Measurements from ENCODE around the gene KCNQ5.

KCNQ5 gene

DNA sequence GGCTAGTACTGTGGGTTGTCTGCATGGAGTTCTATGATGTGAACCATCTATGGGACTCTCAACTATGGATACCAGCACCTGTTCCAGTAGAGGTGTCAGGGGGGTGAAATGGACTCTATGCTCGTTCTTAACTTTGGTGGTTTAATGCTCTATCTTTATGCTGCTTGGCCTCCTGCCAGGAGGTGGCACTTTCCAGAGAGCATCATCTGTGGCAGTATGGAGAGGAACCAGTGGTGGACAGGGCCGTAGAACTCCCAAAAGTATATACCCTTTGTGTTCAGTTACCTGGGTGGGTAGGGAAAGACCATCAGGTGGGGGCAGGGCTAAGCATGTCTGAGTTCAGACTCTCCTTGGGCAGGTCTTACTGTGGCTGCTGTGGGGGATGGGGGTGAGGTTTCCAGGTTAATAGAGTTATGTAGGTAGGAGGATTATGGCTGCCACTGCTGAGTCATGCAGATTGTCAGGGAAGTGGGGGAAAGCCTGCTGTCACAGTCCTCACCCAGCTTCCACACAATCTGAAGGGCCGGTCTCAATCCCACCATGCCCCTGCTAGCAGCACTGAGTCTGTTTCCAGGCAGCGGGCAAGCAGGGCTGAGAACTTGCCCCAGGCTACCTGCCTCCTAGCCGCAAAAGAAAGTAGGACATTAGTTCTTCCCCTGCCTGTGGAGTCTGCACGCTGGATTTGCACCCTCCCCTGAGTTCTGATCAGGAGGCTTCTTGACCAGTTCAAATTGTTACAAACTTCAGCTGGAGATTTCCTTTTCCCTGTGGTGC, 284.0 kb downstream of the KCNQ5 start:
- Histone ChIP-seq H3K27ac (no peak overlapping the region), H3K4me1 (no peaks in the 10 kb centered on the region), H3K36me3 (no peaks in the 10 kb centered on the region), H3K9me3 (no peaks in the 10 kb centered on the region), H3K4me3 (no peak overlapping the region), H3K27me3 (no peaks in the 10 kb centered on the region)
- no peak for DNase-seq
- TF ChIP-seq, protein P1, sequence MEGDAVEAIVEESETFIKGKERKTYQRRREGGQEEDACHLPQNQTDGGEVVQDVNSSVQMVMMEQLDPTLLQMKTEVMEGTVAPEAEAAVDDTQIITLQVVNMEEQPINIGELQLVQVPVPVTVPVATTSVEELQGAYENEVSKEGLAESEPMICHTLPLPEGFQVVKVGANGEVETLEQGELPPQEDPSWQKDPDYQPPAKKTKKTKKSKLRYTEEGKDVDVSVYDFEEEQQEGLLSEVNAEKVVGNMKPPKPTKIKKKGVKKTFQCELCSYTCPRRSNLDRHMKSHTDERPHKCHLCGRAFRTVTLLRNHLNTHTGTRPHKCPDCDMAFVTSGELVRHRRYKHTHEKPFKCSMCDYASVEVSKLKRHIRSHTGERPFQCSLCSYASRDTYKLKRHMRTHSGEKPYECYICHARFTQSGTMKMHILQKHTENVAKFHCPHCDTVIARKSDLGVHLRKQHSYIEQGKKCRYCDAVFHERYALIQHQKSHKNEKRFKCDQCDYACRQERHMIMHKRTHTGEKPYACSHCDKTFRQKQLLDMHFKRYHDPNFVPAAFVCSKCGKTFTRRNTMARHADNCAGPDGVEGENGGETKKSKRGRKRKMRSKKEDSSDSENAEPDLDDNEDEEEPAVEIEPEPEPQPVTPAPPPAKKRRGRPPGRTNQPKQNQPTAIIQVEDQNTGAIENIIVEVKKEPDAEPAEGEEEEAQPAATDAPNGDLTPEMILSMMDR (IDR thresholded peaks at IDR 0.05): no peak
- intact Hi-C loops (cut with DNase I; ENCODE audit: low total_unique reads): no loop called here

DNA sequence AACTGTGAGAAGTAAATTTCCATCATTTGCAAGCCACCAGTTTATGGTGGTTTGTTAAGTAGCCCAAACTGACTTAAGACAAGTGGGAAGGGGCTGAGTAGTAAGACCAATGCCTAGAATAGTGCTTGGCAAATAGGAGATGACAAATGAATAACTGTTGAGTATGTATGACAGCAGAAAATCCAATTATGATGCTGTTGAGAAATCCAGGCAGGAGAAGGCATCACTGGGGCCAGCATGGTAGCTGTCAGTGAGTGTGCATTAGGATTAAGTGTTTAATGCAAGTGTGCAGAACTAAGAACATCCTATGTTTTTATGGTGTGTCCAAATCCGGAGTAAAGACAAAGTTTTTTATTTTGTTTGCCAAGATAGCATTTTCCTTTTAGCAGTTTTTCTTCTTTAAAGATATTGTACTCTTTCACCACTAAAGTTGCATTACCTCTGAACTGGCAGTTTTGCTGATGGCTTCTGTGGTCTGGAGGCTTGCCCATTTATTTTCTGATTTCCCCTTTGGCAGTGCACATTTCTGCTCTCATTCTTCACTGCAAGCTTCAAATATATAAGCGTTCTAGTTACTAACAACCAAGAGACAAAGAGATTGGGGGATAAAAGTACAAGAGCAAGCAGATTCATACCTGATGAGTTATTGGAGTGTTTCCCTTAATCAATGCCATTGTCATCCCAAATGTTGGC, 289.7 kb downstream of the KCNQ5 start:
- TF ChIP-seq, protein P1 (IDR thresholded peaks at IDR 0.05): no peak
- H3K27me3 ChIP-seq: no peaks in the 10 kb centered on the region
- no peak overlapping the region for H3K4me3 ChIP-seq
- no peak for DNase-seq
- H3K27ac ChIP-seq: no peak overlapping the region
- H3K36me3 ChIP-seq: no peaks in the 10 kb centered on the region
- H3K4me1 ChIP-seq: peaks cover 0 to 22% (median 0%) of the 10 kb centered on the region in 4 donors
- H3K9me3 ChIP-seq: no peaks in the 10 kb centered on the region
- intact Hi-C loops (cut with DNase I; ENCODE audit: low total_unique reads): no loop called here

DNA sequence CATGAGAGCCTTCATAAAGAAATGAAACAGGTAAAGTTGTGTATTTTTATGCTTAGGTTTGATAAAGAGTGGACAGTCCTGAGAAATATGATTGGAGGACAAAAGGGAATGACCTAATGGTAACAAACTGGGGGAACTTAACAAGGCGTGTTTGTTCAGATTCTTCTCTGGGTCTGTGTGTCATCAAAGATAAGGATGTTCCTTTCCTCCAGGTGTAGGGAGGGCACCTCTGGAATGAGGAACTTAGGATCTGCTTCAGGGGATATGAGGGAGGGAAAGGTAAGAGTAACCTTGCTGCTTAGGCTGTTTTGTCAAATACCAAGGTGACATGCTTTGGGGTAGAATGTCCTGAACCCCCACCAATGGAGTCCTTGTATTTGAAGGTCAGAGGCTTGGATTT, 291.9 kb downstream of the KCNQ5 start:
- Histone ChIP-seq H3K4me1 (peaks cover 0 to 22% (median 0%) of the 10 kb centered on the region in 4 donors), H3K27ac (no peak overlapping the region), H3K9me3 (no peaks in the 10 kb centered on the region), H3K4me3 (no peak overlapping the region), H3K27me3 (no peaks in the 10 kb centered on the region), H3K36me3 (no peaks in the 10 kb centered on the region)
- DNase-seq: no peak
- intact Hi-C loops (cut with DNase I; ENCODE audit: low total_unique reads): no loop called here
- TF ChIP-seq, protein P1 (IDR thresholded peaks at IDR 0.05): no peak

DNA sequence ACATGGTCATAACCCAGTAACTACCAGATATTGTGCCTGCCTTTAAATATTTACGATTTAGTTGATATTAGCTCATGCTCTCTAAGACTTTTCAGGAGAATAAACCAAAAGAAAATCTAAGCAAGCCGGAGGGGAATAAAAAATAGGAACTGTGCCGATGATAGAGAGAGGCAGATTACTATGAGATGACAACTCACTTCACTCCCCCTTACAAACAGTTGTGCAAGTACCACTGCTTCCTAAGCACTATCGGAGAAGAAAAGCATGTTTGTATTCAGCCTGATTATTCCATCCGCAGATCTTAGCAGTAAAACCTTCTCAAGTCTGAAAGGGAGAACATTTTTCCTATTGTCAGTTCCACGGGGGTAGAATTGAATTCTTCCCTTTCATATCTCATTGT, 294.4 kb downstream of the KCNQ5 start:
- H3K27ac ChIP-seq: no peak overlapping the region
- H3K36me3 ChIP-seq: no peaks in the 10 kb centered on the region
- no peak for DNase-seq
- intact Hi-C loops (cut with DNase I; ENCODE audit: low total_unique reads): no loop called here
- TF ChIP-seq, protein P1 (IDR thresholded peaks at IDR 0.05): no peak
- H3K4me3 ChIP-seq: no peak overlapping the region
- H3K27me3 ChIP-seq: no peaks in the 10 kb centered on the region
- H3K9me3 ChIP-seq: no peaks in the 10 kb centered on the region
- H3K4me1 ChIP-seq: peaks cover 0 to 22% (median 0%) of the 10 kb centered on the region in 4 donors

DNA sequence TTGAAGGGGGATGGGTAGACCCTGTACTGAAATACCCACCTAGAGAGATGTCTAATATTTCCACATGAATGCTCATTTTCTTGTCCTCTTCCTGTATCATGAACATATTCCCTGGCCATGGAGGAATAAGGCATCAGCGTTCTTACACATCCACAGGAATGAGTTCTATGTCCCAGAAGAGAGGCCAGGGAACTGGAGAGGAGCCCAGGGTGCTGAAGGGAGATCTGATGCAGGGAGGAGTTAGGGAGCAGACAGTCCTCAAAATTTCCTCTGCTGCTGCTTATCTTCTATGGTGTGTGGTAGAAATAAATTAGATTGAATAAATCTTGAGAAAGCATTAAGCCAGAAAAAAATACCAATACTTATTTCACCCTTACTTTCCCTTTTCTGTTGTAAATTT, 295.0 kb downstream of the KCNQ5 start:
- H3K36me3 ChIP-seq: no peaks in the 10 kb centered on the region
- no peak overlapping the region for H3K27ac ChIP-seq
- DNase-seq: no peak
- TF ChIP-seq, protein P1 (IDR thresholded peaks at IDR 0.05): no peak
- H3K27me3 ChIP-seq: no peaks in the 10 kb centered on the region
- peaks cover 0 to 20% (median 0%) of the 10 kb centered on the region in 4 donors for H3K4me1 ChIP-seq
- intact Hi-C loops (cut with DNase I; ENCODE audit: low total_unique reads): no loop called here
- H3K4me3 ChIP-seq: no peak overlapping the region
- no peaks in the 10 kb centered on the region for H3K9me3 ChIP-seq
